PFSK-1 (cell line): ENCODE data around the gene IL36RN.

Source experiments
- FOXP2 ChIP-seq: optimal IDR thresholded peaks from 2 replicates; pipeline ENCODE3; 2011; ENCODE audit warnings: borderline replicate concordance, control low read depth, inconsistent platforms; ENCODE audit not compliant: insufficient read depth; ENCODE audit errors: extremely low read length, extremely low read depth
- POLR2AphosphoS5 ChIP-seq: IDR thresholded peaks from 2 replicates; pipeline ENCODE4 v1.6.1; 2012; ENCODE audit warnings: low read depth, mild to moderate bottlenecking, control low read depth, low read length, moderate library complexity
- REST ChIP-seq, 2 experiments: IDR thresholded peaks; 2 replicates each; pipeline versions ENCODE4 v1.6.1 to v1.8.0; 2011 to 2012; ENCODE audit warnings: low read depth in 2 of 2, low read length in 2 of 2, control low read depth in 1 of 2, inconsistent platforms in 1 of 2, mild to moderate bottlenecking in 1 of 2, moderate library complexity in 1 of 2; ENCODE audit not compliant: insufficient read depth in 1 of 2
- SIN3A ChIP-seq: IDR thresholded peaks from 2 replicates; pipeline ENCODE4 v1.6.1; 2012; ENCODE audit warnings: mild to moderate bottlenecking, low read length, moderate library complexity, borderline replicate concordance; ENCODE audit not compliant: insufficient read depth
- TAF1 ChIP-seq: IDR thresholded peaks from 2 replicates; pipeline ENCODE4 v1.6.1; 2012; ENCODE audit warnings: low read length, control low read depth, borderline replicate concordance; ENCODE audit not compliant: insufficient read depth

IL36RN gene

GRCh38 chr2:113098532-113098931 lies 39.5 kb downstream of the IL36RN start:
- no peak for TF ChIP-seq REST (IDR thresholded peaks at IDR 0.05; ENCODE audit: insufficient read depth in 1 of 2, low read depth in 2 of 2, low read length in 2 of 2)
- TF ChIP-seq FOXP2 = no peak
- TF ChIP-seq POLR2AphosphoS5 = no peak
- no peak for TF ChIP-seq SIN3A
- no peak for TF ChIP-seq TAF1

GRCh38 chr2:113102133-113102532 lies 43.1 kb downstream of the IL36RN start:
- TF ChIP-seq REST (IDR thresholded peaks at IDR 0.05; ENCODE audit: insufficient read depth in 1 of 2, low read depth in 2 of 2, low read length in 2 of 2) (no peak), FOXP2 (no peak), SIN3A (no peak), TAF1 (no peak), POLR2AphosphoS5 (no peak)

GRCh38 chr2:113103277-113103676 lies 44.3 kb downstream of the IL36RN start:
- no peak for TF ChIP-seq TAF1

GRCh38 chr2:113104054-113104611 lies 45.1 kb downstream of the IL36RN start:
- TF ChIP-seq REST (IDR thresholded peaks at IDR 0.05; ENCODE audit: insufficient read depth in 1 of 2, low read depth in 2 of 2, low read length in 2 of 2) = no peak
- no peak for TF ChIP-seq FOXP2
- TF ChIP-seq TAF1 = no peak
- TF ChIP-seq POLR2AphosphoS5 = no peak
- TF ChIP-seq SIN3A = no peak

GRCh38 chr2:113105047-113105785 lies 46.2 kb downstream of the IL36RN start:
- TF ChIP-seq TAF1 (no peak), SIN3A (no peak), REST (IDR thresholded peaks at IDR 0.05; ENCODE audit: insufficient read depth in 1 of 2, low read depth in 2 of 2, low read length in 2 of 2) (no peak), POLR2AphosphoS5 (no peak), FOXP2 (no peak)
